ENCODE data around the gene OLIG2.

DNA sequence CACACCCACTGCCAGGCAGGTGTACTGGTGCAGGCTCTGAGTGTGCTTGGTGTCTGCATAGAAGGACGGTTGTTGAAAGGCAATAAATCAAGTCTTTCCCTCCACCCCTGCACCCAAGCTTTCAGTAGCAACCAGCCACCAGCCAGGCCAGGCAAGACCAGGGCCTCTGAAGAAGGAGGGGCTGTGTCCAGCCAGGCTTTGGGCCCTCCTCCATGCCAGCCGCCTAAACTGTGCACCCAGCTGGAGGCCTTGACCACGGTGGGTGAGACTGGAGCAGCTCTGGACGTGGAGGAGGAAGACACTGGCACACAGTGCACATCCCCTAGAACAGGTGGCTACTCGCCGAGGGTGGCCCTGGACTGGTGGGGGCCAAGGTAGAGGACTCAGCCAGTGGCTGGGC is 4.9 kb downstream of the OLIG2 start:
- TF ChIP-seq, protein P1, sequence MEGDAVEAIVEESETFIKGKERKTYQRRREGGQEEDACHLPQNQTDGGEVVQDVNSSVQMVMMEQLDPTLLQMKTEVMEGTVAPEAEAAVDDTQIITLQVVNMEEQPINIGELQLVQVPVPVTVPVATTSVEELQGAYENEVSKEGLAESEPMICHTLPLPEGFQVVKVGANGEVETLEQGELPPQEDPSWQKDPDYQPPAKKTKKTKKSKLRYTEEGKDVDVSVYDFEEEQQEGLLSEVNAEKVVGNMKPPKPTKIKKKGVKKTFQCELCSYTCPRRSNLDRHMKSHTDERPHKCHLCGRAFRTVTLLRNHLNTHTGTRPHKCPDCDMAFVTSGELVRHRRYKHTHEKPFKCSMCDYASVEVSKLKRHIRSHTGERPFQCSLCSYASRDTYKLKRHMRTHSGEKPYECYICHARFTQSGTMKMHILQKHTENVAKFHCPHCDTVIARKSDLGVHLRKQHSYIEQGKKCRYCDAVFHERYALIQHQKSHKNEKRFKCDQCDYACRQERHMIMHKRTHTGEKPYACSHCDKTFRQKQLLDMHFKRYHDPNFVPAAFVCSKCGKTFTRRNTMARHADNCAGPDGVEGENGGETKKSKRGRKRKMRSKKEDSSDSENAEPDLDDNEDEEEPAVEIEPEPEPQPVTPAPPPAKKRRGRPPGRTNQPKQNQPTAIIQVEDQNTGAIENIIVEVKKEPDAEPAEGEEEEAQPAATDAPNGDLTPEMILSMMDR (conservative IDR thresholded peaks at IDR 0.05; ENCODE audit: low read depth in 2 of 2): no peak
- TF ChIP-seq REST (IDR thresholded peaks at IDR 0.05; ENCODE audit: unreplicated experiment) (no peak), POLR2AphosphoS5 (IDR thresholded peaks at IDR 0.05; ENCODE audit: low read depth) (no peak), JUNB (IDR thresholded peaks at IDR 0.05; ENCODE audit: unreplicated experiment) (no peak), EZH2 (IDR thresholded peaks at IDR 0.05; ENCODE audit: low read depth, unreplicated experiment) (no peak), ZNF331 (CRISPR knock-in tag; IDR thresholded peaks at IDR 0.05; ENCODE audit: low read depth) (no peak), CREB1 (CRISPR knock-in tag; IDR thresholded peaks at IDR 0.05; ENCODE audit: low read depth) (no peak), EZH2phosphoT487 (IDR thresholded peaks at IDR 0.05; ENCODE audit: unreplicated experiment) (no peak), ZNF114 (CRISPR knock-in tag; IDR thresholded peaks at IDR 0.05) (no peak), ETS1 (IDR thresholded peaks at IDR 0.05) (no peak)
